Liver (tissue), 9 donors: ENCODE results near the gene GAS7. TPM values are rescaled to one million over a fixed set of nuclear protein-coding genes. Genes with fewer than 3 reads are reported as not detected.

Source experiments
- DNase-seq: peaks from one replicate; pipeline ENCODE4 v3.0.0-alpha.2; 2017; ENCODE audit warnings: low spot score
- H3K27ac ChIP-seq, 2 donors: one replicate each; pipeline ENCODE4 v1.7.0; 2013; ENCODE audit warnings: inconsistent platforms in 2 of 2, low read length in 2 of 2, control low read depth in 1 of 2, low read depth in 1 of 2, mild to moderate bottlenecking in 1 of 2
- H3K27me3 ChIP-seq, 4 donors: one replicate each; pipeline versions ENCODE4 v1.6.1 to v1.7.0; 2013; ENCODE audit warnings: low read length in 3 of 4, inconsistent platforms in 1 of 4, mild to moderate bottlenecking in 1 of 4, moderate library complexity in 1 of 4; ENCODE audit not compliant: control insufficient read depth in 4 of 4, insufficient read depth in 4 of 4
- H3K36me3 ChIP-seq, 4 donors: one replicate each; pipeline versions ENCODE4 v1.6.1 to v1.7.0; 2013; ENCODE audit warnings: low read length in 3 of 4, mild to moderate bottlenecking in 3 of 4, low read depth in 1 of 4, moderate library complexity in 1 of 4; ENCODE audit not compliant: control insufficient read depth in 4 of 4, insufficient read depth in 3 of 4
- H3K4me1 ChIP-seq, 4 donors: one replicate each; pipeline versions ENCODE4 v1.6.1 to v1.7.0; 2013; ENCODE audit warnings: low read length in 3 of 4, mild to moderate bottlenecking in 3 of 4, moderate library complexity in 1 of 4; ENCODE audit not compliant: control insufficient read depth in 4 of 4, insufficient read depth in 4 of 4
- H3K4me3 ChIP-seq, 3 donors: one replicate each; pipeline versions ENCODE4 v1.6.1 to v1.7.0; 2013; ENCODE audit warnings: low read length in 3 of 3, control low read depth in 1 of 3, low read depth in 1 of 3, mild to moderate bottlenecking in 1 of 3
- H3K9ac ChIP-seq, 2 donors: one replicate each; pipeline ENCODE4 v1.7.0; 2013; ENCODE audit warnings: low read length in 2 of 2, mild to moderate bottlenecking in 2 of 2, moderate library complexity in 2 of 2, control low read depth in 1 of 2, low read depth in 1 of 2
- H3K9me3 ChIP-seq, 4 donors: one replicate each; pipeline versions ENCODE4 v1.6.1 to v1.7.0; 2013; ENCODE audit warnings: low read length in 3 of 4; ENCODE audit not compliant: control insufficient read depth in 4 of 4
- ATF3 ChIP-seq: IDR thresholded peaks from 2 replicates; pipeline ENCODE4 v1.6.1; 2016; ENCODE audit warnings: antibody characterized with exemption
- EGR1 ChIP-seq, 2 donors: IDR thresholded peaks; 2 replicates each; pipeline ENCODE4 v1.6.1; 2016 to 2018; ENCODE audit warnings: antibody characterized with exemption in 2 of 2, low read depth in 2 of 2
- FOXA1 ChIP-seq: IDR thresholded peaks from 2 replicates; pipeline ENCODE4 v1.6.1; 2016; ENCODE audit warnings: antibody characterized with exemption
- GABPA ChIP-seq, 2 donors: IDR thresholded peaks in 1 of 2; conservative IDR thresholded peaks in 1 of 2; 2 replicates each; pipeline ENCODE4 v1.6.1; 2016; ENCODE audit warnings: antibody characterized with exemption in 2 of 2, mild to moderate bottlenecking in 1 of 2, moderate library complexity in 1 of 2
- HNF4A ChIP-seq, 2 donors: conservative IDR thresholded peaks; 2 replicates each; pipeline ENCODE4 v1.6.1; 2016; ENCODE audit warnings: antibody characterized with exemption in 2 of 2, mild to moderate bottlenecking in 2 of 2
- HNF4G ChIP-seq: IDR thresholded peaks from 2 replicates; pipeline ENCODE4 v1.6.1; 2016; ENCODE audit warnings: antibody characterized with exemption
- JUND ChIP-seq, 2 donors: IDR thresholded peaks; 2 replicates each; pipeline ENCODE4 v1.6.1; 2016; ENCODE audit warnings: antibody characterized with exemption in 2 of 2
- NR2F2 ChIP-seq: IDR thresholded peaks from 2 replicates; pipeline ENCODE4 v1.6.1; 2016; ENCODE audit warnings: antibody characterized with exemption
- RAD21 ChIP-seq, 2 donors: IDR thresholded peaks; 2 replicates each; pipeline ENCODE4 v1.6.1; 2016; ENCODE audit warnings: antibody characterized with exemption in 2 of 2, mild to moderate bottlenecking in 2 of 2
- RXRA ChIP-seq, 2 donors: IDR thresholded peaks; 2 replicates each; pipeline ENCODE4 v1.6.1; 2017 to 2018; ENCODE audit warnings: antibody characterized with exemption in 2 of 2, mild to moderate bottlenecking in 1 of 2
- TAF1 ChIP-seq: conservative IDR thresholded peaks from 2 replicates; pipeline ENCODE4 v1.6.1; 2016; ENCODE audit warnings: antibody characterized with exemption, mild to moderate bottlenecking
- YY1 ChIP-seq: IDR thresholded peaks from 2 replicates; pipeline ENCODE4 v1.6.1; 2016; ENCODE audit warnings: antibody characterized with exemption, mild to moderate bottlenecking
- WGBS: extraction: QIAGEN DNeasy Blood & Tissue Kit; methylation state at CpG from one replicate; pipeline ENCODE4 v1.1.7; 2013; 5-methylcytosine and 5-hydroxymethylcytosine counted together
- polyA plus RNA-seq, 2 donors: library from polyadenylated mRNA; stranded (reverse) in 1 of 2; unstranded in 1 of 2; fragments of 200-250 nt in 1 of 2; fragments of >200 nt in 1 of 2; fragmentation: Nextera tagmentation in 1 of 2; extraction: Ambion mirVana in 1 of 2; gene quantifications; one replicate each; pipeline versions ENCODE4 v1.2.1 to v1.2.3, GENCODE V29; 2013 to 2015
- total RNA-seq, 2 donors: library from RNA; depleted of rRNA; stranded (reverse); fragments of >200 nt; gene quantifications; one replicate each; pipeline ENCODE4 v1.2.3, GENCODE V29; 2014
- TF ChIP-seq, protein P1 (sequence below): fragments of 150-350 bp; IDR thresholded peaks from 2 replicates; pipeline ENCODE4 v1.5.1; 2017; ENCODE audit warnings: improper control_type of control experiment, low read depth, low read length; ENCODE audit not compliant: missing input control
- TF ChIP-seq, protein P2 (sequence below): IDR thresholded peaks from 2 replicates; pipeline ENCODE4 v1.6.1; 2016; ENCODE audit warnings: antibody characterized with exemption
- TF ChIP-seq, protein P3 (sequence below): IDR thresholded peaks from 2 replicates; pipeline ENCODE4 v1.6.1; 2016; ENCODE audit warnings: antibody characterized with exemption
- donor health status: healthy.
- donor health status: healthy.
- donor health status: healthy.
- donor health status: healthy.
- donor health status: healthy.

The GAS7 gene
- total and polyA plus RNA-seq, 4 donors = 0.79 to 6.1 (median 2.5) TPM

DNA sequence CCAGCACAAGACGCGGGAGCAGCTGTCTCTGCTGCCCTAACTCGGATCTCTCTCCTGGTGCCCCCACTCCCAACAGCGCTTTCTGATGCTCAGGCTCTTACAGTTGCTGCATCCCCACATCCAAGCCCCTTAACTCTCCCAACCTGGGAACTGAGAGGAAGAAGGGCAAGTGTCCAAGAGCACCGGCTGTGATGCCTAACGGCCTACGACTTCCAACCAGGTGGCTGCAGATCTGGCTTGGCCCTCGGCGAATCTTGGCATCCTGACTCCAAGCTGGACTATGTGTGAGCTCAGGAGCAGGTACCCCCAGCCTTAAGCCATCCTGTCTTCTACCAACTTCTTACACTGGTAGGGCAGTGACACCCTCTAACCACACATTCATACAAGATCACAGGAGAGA is 255.1 kb downstream of the GAS7 start:
- WGBS = 83% methylated on average over 9 of the region's 9 CpGs
- DNase-seq = no peak
- Histone ChIP-seq H3K4me3 (no peak overlapping the region), H3K27ac (no peak overlapping the region), H3K27me3 (peaks cover 0 to 6% (median 2%) of the 10 kb centered on the region in 4 donors), H3K36me3 (peaks cover 0 to 2% (median 0%) of the 10 kb centered on the region in 4 donors), H3K4me1 (no peaks in the 10 kb centered on the region), H3K9ac (no peak overlapping the region), H3K9me3 (peaks cover 0 to 2% (median 0%) of the 10 kb centered on the region in 4 donors)
- TF ChIP-seq NR2F2 (no peak), YY1 (no peak), HNF4A (conservative IDR thresholded peaks at IDR 0.05) (no peak), EGR1 (IDR thresholded peaks at IDR 0.05; ENCODE audit: low read depth in 2 of 2) (no peak), GABPA (IDR thresholded peaks at IDR 0.05 in 1 of 2, conservative IDR thresholded peaks at IDR 0.05 in 1 of 2) (no peak), TAF1 (no peak), ATF3 (no peak), HNF4G (no peak), FOXA1 (no peak), JUND (IDR thresholded peaks at IDR 0.05) (no peak)
- TF ChIP-seq, protein P1, sequence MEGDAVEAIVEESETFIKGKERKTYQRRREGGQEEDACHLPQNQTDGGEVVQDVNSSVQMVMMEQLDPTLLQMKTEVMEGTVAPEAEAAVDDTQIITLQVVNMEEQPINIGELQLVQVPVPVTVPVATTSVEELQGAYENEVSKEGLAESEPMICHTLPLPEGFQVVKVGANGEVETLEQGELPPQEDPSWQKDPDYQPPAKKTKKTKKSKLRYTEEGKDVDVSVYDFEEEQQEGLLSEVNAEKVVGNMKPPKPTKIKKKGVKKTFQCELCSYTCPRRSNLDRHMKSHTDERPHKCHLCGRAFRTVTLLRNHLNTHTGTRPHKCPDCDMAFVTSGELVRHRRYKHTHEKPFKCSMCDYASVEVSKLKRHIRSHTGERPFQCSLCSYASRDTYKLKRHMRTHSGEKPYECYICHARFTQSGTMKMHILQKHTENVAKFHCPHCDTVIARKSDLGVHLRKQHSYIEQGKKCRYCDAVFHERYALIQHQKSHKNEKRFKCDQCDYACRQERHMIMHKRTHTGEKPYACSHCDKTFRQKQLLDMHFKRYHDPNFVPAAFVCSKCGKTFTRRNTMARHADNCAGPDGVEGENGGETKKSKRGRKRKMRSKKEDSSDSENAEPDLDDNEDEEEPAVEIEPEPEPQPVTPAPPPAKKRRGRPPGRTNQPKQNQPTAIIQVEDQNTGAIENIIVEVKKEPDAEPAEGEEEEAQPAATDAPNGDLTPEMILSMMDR = no peak

DNA sequence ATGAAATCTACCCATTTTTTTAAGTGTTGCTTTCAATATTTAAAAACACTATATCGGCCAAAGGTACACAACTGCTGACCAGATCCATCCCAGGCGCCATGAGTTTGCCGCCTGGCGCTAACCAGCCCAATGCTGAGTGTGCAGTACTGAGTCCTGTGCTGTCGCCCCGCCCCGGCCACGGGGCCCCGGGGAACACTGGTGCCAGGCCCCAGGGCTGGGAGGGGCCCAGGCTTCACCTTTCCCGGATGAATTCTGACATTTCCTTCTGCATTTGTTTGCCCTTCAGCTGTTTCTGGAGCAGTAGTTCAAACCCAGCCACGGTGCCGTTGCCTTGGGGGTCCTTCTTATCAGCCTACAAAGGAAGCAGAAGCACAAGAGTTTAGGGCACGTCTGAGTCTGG is 255.5 kb downstream of the GAS7 start:
- peaks cover 0 to 2% (median under 1%) of the 10 kb centered on the region in 4 donors for H3K9me3 ChIP-seq
- H3K9ac ChIP-seq = no peak overlapping the region
- 69% methylated on average over 13 of the region's 13 CpGs for WGBS
- H3K27ac ChIP-seq = no peak overlapping the region
- H3K4me1 ChIP-seq = no peaks in the 10 kb centered on the region
- H3K36me3 ChIP-seq = peaks cover 0 to 2% (median 0%) of the 10 kb centered on the region in 4 donors
- no peak overlapping the region for H3K4me3 ChIP-seq
- TF ChIP-seq HNF4A (conservative IDR thresholded peaks at IDR 0.05) (no peak), NR2F2 (no peak), RXRA (IDR thresholded peaks at IDR 0.05) (no peak), FOXA1 (no peak), RAD21 (IDR thresholded peaks at IDR 0.05) (no peak), YY1 (no peak), JUND (IDR thresholded peaks at IDR 0.05) (no peak)
- TF ChIP-seq, protein P2, sequence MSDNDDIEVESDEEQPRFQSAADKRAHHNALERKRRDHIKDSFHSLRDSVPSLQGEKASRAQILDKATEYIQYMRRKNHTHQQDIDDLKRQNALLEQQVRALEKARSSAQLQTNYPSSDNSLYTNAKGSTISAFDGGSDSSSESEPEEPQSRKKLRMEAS = no peak
- TF ChIP-seq, protein P3, sequence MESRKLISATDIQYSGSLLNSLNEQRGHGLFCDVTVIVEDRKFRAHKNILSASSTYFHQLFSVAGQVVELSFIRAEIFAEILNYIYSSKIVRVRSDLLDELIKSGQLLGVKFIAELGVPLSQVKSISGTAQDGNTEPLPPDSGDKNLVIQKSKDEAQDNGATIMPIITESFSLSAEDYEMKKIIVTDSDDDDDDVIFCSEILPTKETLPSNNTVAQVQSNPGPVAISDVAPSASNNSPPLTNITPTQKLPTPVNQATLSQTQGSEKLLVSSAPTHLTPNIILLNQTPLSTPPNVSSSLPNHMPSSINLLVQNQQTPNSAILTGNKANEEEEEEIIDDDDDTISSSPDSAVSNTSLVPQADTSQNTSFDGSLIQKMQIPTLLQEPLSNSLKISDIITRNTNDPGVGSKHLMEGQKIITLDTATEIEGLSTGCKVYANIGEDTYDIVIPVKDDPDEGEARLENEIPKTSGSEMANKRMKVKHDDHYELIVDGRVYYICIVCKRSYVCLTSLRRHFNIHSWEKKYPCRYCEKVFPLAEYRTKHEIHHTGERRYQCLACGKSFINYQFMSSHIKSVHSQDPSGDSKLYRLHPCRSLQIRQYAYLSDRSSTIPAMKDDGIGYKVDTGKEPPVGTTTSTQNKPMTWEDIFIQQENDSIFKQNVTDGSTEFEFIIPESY = no peak
- TF ChIP-seq, protein P1 = no peak
- H3K27me3 ChIP-seq = peaks cover 0 to 6% (median 2%) of the 10 kb centered on the region in 4 donors
- DNase-seq = no peak
